ENCODE results near the gene SDS. TPM values are rescaled to one million over a fixed set of nuclear protein-coding genes. Genes with fewer than 3 reads are reported as not detected.
A peak's percentile ranks its signal among the peaks of the same experiment; 100 is the strongest.

Gene SDS
- total RNA-seq, 2 donors from 2014 or later: not detected

DNA sequence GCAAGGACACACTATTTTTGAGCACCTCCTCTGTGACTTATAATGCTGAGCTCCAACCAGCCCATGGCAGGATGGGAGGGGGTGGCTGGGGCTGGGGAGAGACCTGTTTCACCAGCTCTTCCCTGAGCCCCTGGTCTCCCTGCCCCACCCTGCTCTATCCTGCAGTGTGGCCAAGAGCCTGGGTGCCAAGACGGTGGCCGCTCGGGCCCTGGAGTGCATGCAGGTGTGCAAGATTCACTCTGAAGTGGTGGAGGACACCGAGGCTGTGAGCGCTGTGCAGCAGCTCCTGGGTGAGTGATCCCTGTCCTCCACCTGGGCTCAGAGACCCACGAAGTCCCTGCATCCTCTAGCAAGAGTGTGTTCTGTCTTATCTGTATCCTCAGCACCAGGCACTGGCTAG is 32.9 kb upstream of the SDS start:
- no peak overlapping the region for H3K27ac Mint-ChIP-seq
- ATAC-seq (no peak), DNase-seq (ENCODE audit: low spot score in 2 of 2) (no peak)
- H3K9me3 Mint-ChIP-seq: no peaks in the 10 kb centered on the region
- H3K36me3 Mint-ChIP-seq: no peaks in the 10 kb centered on the region

DNA sequence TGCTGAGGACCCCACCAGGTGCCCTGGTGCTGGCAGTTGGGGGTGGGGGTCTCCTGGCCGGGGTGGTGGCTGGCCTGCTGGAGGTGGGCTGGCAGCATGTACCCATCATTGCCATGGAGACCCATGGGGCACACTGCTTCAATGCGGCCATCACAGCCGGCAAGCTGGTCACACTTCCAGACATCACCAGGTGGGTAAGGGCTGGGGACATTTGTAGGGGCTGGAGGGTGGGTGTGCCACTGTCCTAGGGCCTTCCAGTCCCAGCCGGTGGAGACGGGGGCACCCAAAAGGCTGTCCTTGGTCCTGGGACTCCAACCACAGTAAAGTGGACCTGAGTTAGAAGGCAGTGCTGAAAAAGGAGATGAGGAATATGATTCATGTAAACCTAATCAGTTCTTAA is 31.7 kb upstream of the SDS start:
- ATAC-seq: no peak

DNA sequence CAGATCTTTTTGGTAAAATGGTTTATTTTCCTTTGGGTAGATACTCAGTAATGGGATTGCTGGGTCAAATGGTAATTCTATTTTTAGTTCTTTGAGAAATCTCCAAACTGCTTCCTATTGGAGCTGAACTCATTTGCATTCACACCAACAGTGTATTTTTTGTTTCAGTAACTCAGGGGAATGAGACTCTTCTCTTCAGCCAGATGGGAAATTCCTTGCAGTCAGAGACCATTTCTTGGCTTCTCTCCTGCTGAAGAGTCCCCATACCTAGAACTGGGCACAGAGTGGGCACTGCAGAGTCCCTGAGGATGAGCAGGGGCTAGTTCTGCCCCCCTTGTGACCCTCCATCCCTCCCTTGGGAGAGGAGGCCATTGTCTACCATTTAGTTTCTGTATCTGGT is 29.3 kb upstream of the SDS start:
- H3K36me3 Mint-ChIP-seq: no peaks in the 10 kb centered on the region
- no peak overlapping the region for H3K27ac Mint-ChIP-seq
- DNase-seq (ENCODE audit: low spot score in 2 of 2) (no peak), ATAC-seq (no peak)
- H3K9me3 Mint-ChIP-seq: no peaks in the 10 kb centered on the region

More for the DNA sequence above, 31.7 kb upstream of the SDS start:
- DNase-seq (ENCODE audit: low spot score in 2 of 2): no peak
- Mint-ChIP-seq H3K36me3 (no peaks in the 10 kb centered on the region), H3K9me3 (no peaks in the 10 kb centered on the region), H3K27ac (no peak overlapping the region)

DNA sequence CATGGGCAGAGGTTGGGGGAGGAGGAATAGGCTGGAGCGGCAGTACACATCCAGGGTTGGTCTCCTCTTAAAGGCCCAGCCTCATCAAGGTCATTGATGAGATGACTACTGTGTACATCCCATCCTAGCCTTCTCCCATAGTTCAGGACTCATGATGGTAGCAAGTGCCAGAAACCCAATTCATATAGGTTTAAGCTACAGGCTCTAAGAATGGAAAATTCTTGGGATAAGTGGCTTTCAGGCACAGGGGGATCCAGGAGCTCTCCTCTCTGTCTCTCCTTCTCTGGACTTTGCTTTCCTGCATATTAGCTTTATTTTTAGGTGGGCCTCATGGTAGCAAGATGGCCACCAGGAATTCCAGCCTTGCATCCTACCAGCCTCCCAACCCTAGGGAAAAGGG is 24.8 kb upstream of the SDS start:
- ATAC-seq (no peak), DNase-seq (ENCODE audit: low spot score in 2 of 2) (no peak)
- H3K27ac Mint-ChIP-seq: no peak overlapping the region
- no peaks in the 10 kb centered on the region for H3K36me3 Mint-ChIP-seq
- no peaks in the 10 kb centered on the region for H3K9me3 Mint-ChIP-seq

DNA sequence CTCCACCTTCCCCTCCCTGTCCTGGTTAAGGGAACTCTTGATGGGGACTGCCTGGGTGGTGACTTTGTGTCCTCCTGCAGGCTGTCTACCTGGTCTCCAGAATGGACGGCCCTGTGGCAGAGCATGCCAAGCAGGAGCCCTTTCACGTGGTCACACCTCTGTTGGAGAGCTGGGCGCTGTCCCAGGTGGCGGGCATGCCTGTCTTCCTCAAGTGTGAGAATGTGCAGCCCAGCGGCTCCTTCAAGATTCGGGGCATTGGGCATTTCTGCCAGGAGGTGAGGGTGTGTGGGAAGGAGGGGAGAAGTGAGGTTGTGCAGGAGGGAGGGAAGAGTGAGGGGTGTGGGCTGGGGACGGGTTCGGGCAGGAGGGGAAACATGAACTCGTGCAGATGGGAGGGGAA is 24.2 kb upstream of the SDS start:
- H3K9me3 Mint-ChIP-seq: no peaks in the 10 kb centered on the region
- ATAC-seq (no peak), DNase-seq (ENCODE audit: low spot score in 2 of 2) (no peak)
- H3K36me3 Mint-ChIP-seq: no peaks in the 10 kb centered on the region
- no peak overlapping the region for H3K27ac Mint-ChIP-seq

DNA sequence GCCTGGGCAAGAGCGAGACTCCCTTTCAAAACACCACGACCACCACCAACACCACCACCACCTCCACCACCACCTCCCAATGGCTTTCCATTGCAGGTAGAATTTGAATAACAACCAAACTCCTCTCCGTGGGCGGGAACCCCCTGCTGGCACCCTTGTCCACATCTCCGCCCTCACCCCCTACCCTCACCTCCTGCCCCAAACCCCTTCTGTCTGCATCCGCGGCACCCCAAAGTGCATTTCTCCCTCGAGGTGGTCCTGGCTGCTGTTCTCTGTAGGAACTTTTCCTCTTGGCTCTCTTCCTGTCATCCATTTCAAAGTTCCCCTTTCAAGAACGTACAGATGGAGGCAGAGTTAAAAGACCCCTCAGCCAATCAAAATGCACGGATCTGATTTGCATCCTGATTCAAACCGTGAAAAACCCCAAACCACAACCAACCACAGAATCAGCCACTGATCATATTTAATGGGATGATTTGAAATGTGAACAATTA is 22.3 kb upstream of the SDS start:
- DNase-seq (ENCODE audit: low spot score in 2 of 2) (no peak), ATAC-seq (no peak)
- Mint-ChIP-seq H3K27ac (no peak overlapping the region), H3K36me3 (no peaks in the 10 kb centered on the region), H3K9me3 (no peaks in the 10 kb centered on the region)

DNA sequence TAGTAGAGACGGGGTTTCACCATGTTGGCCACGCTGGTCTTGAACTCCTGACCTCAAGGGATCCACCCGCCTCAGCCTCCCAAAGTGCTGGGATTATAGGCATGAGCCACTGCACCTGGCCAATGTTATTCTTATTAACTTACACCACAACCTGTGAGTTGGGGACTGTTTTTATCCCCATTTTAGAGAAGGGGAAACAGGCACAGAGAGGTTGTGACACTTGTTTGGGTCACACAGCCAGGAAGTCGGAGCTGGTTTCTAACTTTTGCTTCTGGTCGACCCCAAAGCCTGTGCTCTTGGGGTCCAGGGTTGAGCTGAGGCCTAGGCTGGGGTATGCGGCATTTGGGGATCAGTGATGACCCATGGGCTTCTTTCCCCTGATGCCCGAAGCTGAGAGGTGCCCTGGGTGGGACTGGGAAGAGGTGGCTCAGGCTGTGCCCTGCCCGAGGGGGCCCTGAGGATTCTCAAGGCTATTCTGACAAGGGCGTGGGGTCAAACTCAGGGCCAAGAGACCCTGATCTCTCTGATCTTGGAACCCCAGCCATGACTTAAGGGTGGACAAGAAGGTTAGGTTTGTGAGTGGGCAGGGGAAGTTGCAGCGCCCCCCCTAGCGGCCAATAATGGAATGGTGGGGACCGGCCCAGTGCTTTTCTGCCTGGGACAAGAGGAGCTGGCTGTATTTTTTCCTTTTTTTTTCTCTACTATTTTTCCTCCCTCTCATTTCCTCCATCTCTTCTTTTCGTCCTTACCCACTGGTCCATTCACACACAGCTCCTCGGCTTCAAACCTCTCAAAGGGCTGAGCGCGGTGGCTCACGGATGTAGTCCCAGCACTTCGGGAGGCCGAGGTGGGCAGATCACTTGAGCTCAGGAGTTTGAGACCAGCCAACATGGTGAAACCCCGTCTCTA is 21.5 kb upstream of the SDS start:
- no peaks in the 10 kb centered on the region for H3K36me3 Mint-ChIP-seq
- ATAC-seq (peak; percentile 40 to 46), DNase-seq (ENCODE audit: low spot score in 2 of 2) (peak in 1 of 2 donors; percentile 73)
- no peak overlapping the region for H3K27ac Mint-ChIP-seq
- no peaks in the 10 kb centered on the region for H3K9me3 Mint-ChIP-seq

DNA sequence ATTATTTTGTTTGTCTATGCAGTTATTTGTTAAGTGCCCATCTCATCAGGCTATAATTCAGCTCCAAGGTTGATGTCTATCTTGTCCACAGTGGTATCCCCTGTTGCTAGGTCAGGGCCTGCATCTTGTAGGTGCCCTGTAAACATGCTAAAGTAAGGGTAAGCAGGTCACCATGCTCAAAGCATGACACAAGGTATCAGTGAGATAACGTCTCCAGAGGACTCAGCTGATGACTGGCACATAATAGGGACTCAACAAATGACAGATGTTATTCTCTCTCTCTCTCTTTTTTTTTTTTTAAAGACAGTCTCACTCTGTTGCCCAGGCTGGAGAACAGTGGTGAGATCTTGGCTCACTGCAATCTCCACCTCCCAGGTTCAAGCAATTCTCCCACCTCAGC is 20.8 kb upstream of the SDS start:
- Mint-ChIP-seq H3K9me3 (no peaks in the 10 kb centered on the region), H3K27ac (no peak overlapping the region), H3K36me3 (no peaks in the 10 kb centered on the region)
- ATAC-seq: no peak
- no peak for DNase-seq (ENCODE audit: low spot score in 2 of 2)

DNA sequence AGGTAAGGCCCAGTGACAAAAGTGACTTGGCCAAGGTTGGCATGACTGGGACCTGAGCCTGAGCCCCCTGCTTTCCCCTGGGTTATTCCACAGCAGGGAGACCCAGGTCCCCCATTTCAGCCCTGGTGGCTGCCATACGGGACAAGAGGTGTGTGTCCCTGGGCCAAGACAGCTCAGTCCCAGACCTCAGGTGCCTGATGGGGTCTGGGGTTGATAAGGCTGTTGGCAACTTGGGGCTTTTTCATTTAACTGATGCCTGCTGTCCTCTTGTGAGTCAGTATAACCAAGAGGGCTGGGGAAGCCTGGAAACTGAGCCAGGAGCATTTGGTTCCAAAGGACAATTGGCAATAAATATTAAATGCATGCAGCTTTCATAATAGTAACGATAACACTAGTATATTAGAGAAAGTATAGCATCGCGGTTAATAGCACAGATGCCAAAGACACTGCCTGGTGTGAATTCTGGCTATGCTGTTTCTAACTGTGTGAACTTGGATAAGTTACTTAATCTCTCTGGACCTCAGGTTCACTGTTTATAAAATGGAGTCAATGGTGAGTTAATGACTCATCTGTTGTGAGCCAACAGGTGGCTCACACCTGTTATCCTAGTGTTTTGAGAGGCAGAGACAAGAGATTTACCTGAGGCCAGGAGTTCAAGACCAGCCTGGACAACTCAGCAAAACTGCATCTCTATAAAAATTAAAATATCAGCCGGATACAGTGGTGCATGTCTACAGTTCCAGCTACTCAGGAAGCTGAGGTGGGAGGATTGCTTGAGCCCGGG is 19.4 kb upstream of the SDS start:
- Mint-ChIP-seq H3K9me3 (no peaks in the 10 kb centered on the region), H3K27ac (peak overlapping the region in 1 of 2 donors; percentile 89)

DNA sequence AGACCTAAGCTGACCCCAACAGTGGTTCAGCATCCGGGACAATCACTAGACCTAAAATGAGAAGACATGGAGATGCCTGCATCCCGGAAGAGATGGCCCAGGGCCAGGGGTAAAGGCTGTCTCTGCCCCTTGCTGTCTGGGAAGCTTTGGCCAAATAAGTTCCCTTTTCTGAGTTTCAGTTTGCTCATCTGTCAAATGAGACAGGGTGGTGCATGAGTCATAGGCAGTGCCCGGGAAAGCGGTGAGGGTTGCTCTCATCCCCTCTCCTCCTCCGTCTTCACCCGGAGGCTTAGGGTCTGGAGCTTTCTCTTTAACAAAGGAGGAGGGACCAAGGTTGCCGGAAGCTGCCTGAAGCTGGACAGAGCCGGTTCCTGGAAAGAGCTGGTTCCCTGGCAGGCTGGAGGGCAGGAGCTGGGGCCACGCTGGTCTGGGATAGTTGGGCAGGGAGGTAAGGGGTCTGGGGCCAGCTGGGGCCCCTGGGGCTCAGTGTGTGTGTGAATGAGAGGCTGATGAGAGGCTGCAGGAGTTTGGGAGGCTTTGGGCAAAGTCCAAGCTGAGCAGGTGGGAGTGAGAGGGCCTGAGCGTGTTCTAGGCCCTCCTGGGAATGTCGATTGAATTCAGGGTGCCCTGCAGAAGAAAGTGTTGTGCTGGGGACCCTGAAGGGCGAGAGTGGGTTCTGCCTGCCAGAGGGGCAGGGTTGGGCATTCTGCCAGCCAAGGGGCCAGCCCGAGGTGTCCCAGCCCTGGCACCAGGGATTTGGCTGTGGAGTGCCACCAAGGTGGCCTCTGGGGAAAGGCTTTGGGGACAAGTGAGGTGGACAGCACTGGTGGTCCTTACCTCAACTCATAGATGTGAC is 18.6 kb upstream of the SDS start, which contains the start of gene SDSL:
SDSL (plus strand) TSS at position 351 of the 856 bp plus-strand sequence. CDS start 5,603 bp downstream, outside the sequence.
- Mint-ChIP-seq H3K36me3 (no peaks in the 10 kb centered on the region), H3K27ac (peak within 1 kb of the TSS; percentile 89 to 94), H3K9me3 (no peaks in the 10 kb centered on the region)
- ATAC-seq (peak; percentile 96 to 98), DNase-seq (ENCODE audit: low spot score in 2 of 2) (peak; percentile 57 to 61)

More for the DNA sequence above, 19.4 kb upstream of the SDS start:
- no peaks in the 10 kb centered on the region for H3K36me3 Mint-ChIP-seq
- DNase-seq (ENCODE audit: low spot score in 2 of 2) (no peak), ATAC-seq (no peak)

DNA sequence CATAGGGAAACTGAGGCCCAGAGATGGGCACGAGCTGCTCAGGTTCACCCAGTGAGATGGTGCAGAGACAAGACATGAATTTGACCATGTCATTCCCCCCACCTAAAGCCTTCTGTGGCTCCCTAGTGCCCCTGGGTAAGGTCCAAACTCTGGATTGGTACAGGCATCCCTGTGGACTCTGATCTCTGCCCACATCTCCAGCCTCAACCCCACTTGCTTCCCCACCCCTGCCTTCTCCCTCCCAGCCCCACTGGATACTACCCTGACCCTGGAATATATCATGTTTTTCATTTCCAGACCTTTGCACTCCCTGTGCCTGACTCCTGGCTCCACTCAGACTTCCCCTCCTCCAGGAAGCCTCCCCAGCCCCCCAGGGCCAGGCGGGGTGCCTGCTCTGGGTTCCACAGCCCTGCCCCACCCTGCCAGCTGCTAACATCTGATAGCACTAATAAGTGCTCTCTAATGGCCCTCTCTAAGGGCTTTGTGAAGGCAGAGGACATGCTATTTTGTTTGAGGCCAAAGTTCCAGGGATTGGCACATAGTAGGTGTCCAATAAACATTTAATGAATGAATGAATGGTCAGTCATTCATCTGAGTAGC is 17.4 kb upstream of the SDS start:
- Mint-ChIP-seq H3K27ac (no peak overlapping the region), H3K9me3 (no peaks in the 10 kb centered on the region), H3K36me3 (no peaks in the 10 kb centered on the region)
- DNase-seq (ENCODE audit: low spot score in 2 of 2) (no peak), ATAC-seq (no peak)

DNA sequence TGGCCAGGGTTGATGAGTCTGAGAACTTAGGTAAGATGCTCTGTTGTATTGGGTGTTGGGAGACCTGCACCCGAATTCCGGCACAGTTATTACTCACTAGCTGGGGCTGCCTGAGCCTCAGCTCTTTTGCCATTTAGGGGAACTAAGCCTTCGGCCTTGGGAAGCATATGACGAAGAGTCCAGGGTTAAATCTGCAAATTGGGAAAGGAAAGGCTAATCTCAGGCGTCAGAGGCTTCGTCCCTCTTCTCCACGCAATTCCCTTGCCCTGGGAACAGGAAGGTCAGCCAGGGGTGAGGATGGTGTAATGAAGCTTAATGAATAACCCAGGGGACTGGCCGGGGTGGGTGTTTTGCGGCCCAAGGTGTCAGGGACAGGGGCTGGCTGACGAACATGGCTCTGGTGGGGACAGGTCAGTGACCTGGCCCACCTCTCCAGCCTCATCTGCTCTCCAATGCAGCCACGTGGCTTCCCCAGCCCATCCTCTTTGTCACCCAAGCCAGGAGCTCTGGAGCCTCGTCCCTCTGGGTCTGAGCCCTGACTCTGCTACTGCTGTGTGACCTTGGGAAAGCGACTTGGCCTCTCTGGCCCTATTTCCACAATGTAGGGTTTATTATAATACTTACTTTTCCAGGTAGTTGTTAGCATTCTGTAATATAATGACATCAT is 14.7 kb upstream of the SDS start:
- Mint-ChIP-seq H3K27ac (no peak overlapping the region), H3K36me3 (no peaks in the 10 kb centered on the region), H3K9me3 (no peaks in the 10 kb centered on the region)
- no peak for DNase-seq (ENCODE audit: low spot score in 2 of 2)
- ATAC-seq: no peak

DNA sequence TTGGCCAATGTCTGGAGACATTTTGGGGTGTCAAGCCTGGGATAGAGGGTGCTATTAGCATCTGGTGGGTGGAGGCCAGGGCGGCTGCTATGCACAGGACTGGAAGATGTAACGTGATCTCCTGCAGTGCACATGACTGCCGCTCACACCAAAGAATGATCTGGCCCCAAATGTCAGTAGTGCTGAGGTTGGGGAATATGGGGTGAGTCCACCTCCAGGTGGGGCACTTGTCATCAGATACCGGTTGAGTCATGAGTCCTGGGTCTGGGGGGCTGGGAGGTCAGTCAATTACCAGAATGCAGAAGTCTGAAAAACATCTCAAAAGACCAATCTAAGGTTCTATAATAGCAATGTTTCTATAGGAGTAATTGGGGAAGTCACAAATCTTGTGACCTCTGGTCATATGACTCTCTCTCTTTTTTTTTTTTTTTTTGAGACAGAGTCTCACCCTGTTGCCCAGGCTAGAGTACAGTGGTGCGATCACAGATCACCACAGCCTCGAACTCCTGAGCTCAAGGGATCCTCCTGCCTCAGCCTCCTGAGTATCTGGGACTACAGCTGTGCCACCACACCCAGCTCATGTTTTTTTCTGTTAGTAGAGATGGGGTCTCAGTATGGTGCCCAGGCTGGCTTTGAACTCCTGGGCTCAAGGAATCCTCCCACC is 12.5 kb upstream of the SDS start:
- Mint-ChIP-seq H3K27ac (no peak overlapping the region), H3K36me3 (no peaks in the 10 kb centered on the region), H3K9me3 (no peaks in the 10 kb centered on the region)
- ATAC-seq (no peak), DNase-seq (ENCODE audit: low spot score in 2 of 2) (no peak)

DNA sequence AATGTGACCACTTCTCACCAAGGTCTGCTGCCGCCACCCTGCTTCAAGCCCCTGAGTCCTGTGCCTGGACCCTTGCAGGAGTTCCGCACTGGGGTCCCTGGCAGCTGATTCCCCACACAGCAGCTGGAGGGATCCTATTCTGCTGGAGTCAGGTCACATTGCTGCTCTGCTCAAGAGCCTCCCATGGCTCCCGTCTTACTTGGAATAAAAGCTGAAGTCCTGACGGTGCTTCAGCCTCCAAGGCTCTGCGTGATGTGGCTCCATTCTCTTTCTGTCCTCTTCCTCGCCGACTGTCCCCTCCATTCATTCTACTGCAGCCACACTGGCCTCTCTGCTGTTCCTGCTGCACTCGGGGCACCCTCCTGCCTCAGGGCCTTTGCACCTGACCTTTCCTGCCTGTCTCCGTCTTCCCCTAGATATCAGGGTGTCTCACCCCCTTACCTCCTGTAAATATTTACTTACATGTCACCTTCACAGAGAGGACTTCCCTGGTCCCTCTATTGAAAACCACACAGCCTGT is 10.9 kb upstream of the SDS start:
- Mint-ChIP-seq H3K9me3 (no peaks in the 10 kb centered on the region), H3K36me3 (no peaks in the 10 kb centered on the region), H3K27ac (no peak overlapping the region)
- ATAC-seq (no peak), DNase-seq (ENCODE audit: low spot score in 2 of 2) (no peak)

DNA sequence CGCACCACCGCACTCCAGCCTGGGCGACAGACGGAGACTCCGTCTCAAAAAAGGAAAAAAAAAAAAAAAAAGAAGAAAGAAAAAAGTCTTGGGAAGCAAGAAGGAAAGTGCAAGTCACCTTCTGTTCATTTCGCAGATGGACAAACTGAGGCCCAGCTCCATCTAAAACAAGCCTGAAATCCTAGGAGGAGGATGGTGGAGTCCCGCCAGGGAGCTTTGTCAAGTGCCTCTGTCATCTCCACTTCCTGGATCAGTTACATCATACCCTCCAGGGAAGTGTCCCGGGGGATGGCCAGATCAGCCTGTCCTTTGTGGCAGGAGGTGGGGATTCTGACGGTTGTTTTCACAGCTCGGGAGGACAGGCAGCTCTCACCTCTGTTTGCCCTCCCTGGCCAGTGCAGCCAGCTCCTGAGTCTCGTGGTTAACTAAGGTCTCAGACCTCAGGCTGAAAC is 9.8 kb upstream of the SDS start:
- no peaks in the 10 kb centered on the region for H3K36me3 Mint-ChIP-seq
- ATAC-seq: no peak
- no peak for DNase-seq (ENCODE audit: low spot score in 2 of 2)
- H3K9me3 Mint-ChIP-seq: no peaks in the 10 kb centered on the region
- no peak overlapping the region for H3K27ac Mint-ChIP-seq

Measured in activated naive CD4-positive, alpha-beta T cell treated with anti-CD3 and anti-CD28 coated beads, Interleukin-2, amount 50 U/mL, for 72 hours (primary cell).